Smooth muscle cell (in vitro differentiated cells): ENCODE results near the gene PNPO. TPM values are rescaled to one million over a fixed set of nuclear protein-coding genes. Genes with fewer than 3 reads are reported as not detected.

Source experiments
- DNase-seq: peaks from one replicate; lab custom pipeline; 2025; ENCODE audit not compliant: unreplicated experiment; lab: John Stamatoyannopoulos, UW
- H2AFZ ChIP-seq: fragments of 200-600 bp; sonication (generic); 2 replicates; pipeline ENCODE4 v1.6.0; 2016; ENCODE audit warnings: antibody characterized with exemption, low read depth, mild to moderate bottlenecking
- H3F3A ChIP-seq: fragments of 200-600 bp; sonication (generic); 2 replicates; pipeline ENCODE4 v1.6.0; 2017; ENCODE audit warnings: antibody characterized with exemption, low read depth
- H3K27ac ChIP-seq: fragments of 200-600 bp; sonication (generic); 2 replicates; pipeline ENCODE4 v1.5.1; 2016; ENCODE audit warnings: low read depth, mild to moderate bottlenecking
- H3K27me3 ChIP-seq: fragments of 200-600 bp; sonication (generic); 2 replicates; pipeline ENCODE4 v1.6.1; 2016; ENCODE audit warnings: low read depth, mild to moderate bottlenecking
- H3K36me3 ChIP-seq: fragments of 200-600 bp; sonication (generic); 2 replicates; pipeline ENCODE4 v1.5.1; 2016; ENCODE audit warnings: low read depth
- H3K4me1 ChIP-seq: fragments of 200-600 bp; sonication (generic); 2 replicates; pipeline ENCODE4 v1.5.1; 2016; ENCODE audit warnings: low read depth
- H3K4me2 ChIP-seq: fragments of 200-600 bp; sonication (generic); 2 replicates; pipeline ENCODE4 v1.6.0; 2016; ENCODE audit warnings: mild to moderate bottlenecking
- H3K4me3 ChIP-seq: fragments of 200-600 bp; sonication (generic); 2 replicates; pipeline ENCODE4 v1.5.1; 2016; ENCODE audit warnings: mild to moderate bottlenecking
- H3K79me2 ChIP-seq: fragments of 200-600 bp; sonication (generic); 2 replicates; pipeline ENCODE4 v1.6.0; 2016; ENCODE audit warnings: low read depth, mild to moderate bottlenecking
- H3K9ac ChIP-seq: fragments of 200-600 bp; sonication (generic); 2 replicates; pipeline ENCODE4 v1.6.0; 2016; ENCODE audit warnings: low read depth
- H3K9me3 ChIP-seq: fragments of 200-600 bp; sonication (generic); replicated peaks from 2 replicates; pipeline ENCODE4 v1.5.1; 2016; ENCODE audit warnings: low read depth
- H4K20me1 ChIP-seq: fragments of 200-600 bp; sonication (generic); 2 replicates; pipeline ENCODE4 v1.6.0; 2016; ENCODE audit warnings: low read depth
- CTCF ChIP-seq: fragments of 200-600 bp; sonication (generic); IDR thresholded peaks from 2 replicates; pipeline ENCODE4 v1.5.1; 2017; ENCODE audit warnings: borderline replicate concordance, mild to moderate bottlenecking, antibody characterized with exemption; ENCODE audit not compliant: insufficient read depth, poor library complexity, severe bottlenecking
- WGBS: methylation state at CpG from one replicate; pipeline ENCODE4 v1.1.7; 2016; ENCODE audit warnings: low lambda C conversion rate; 5-methylcytosine and 5-hydroxymethylcytosine counted together
- polyA plus RNA-seq: library from polyadenylated mRNA; unstranded; fragments of >200 nt; fragmentation: Nextera tagmentation; extraction: Ambion mirVana; gene quantifications from 2 replicates; pipeline ENCODE4 v1.2.1, GENCODE V29; 2016
- total RNA-seq: library from RNA; depleted of rRNA; stranded (reverse); fragments of >200 nt; gene quantifications from 2 replicates; pipeline ENCODE4 v1.2.3, GENCODE V29; 2014

The PNPO gene
- total and polyA plus RNA-seq, 2 experiments from 2014 or later = 5.2 to 9.3 TPM

GRCh38 chr17:47995241-47995935 lies 54.0 kb downstream of the PNPO start:
- no peak for DNase-seq
- Histone ChIP-seq H3K27ac (no peak overlapping the region), H3K36me3 (no peaks in the 10 kb centered on the region), H3K4me2 (no peak overlapping the region), H3K4me1 (peaks cover 60% of the 10 kb centered on the region), H3K27me3 (no peaks in the 10 kb centered on the region), H3K79me2 (no peaks in the 10 kb centered on the region), H3K9me3 (no peaks in the 10 kb centered on the region), H3F3A (no peaks in the 10 kb centered on the region), H3K4me3 (no peak overlapping the region), H4K20me1 (no peaks in the 10 kb centered on the region), H2AFZ (no peak overlapping the region), H3K9ac (no peak overlapping the region)
- TF ChIP-seq CTCF = no peak
- 71% methylated on average over 10 of the region's 13 CpGs for WGBS

GRCh38 chr17:47996201-47996600 lies 54.8 kb downstream of the PNPO start:
- H3K36me3 ChIP-seq = no peaks in the 10 kb centered on the region
- peaks cover 57% of the 10 kb centered on the region for H3K4me1 ChIP-seq
- H3K79me2 ChIP-seq = no peaks in the 10 kb centered on the region
- H3K4me3 ChIP-seq = no peak overlapping the region
- H3K27me3 ChIP-seq = no peaks in the 10 kb centered on the region
- no peak for DNase-seq
- H3K27ac ChIP-seq = no peak overlapping the region
- no peak overlapping the region for H3K4me2 ChIP-seq
- no peak overlapping the region for H2AFZ ChIP-seq
- no peak overlapping the region for H3K9ac ChIP-seq
- no peaks in the 10 kb centered on the region for H3K9me3 ChIP-seq
- no peaks in the 10 kb centered on the region for H3F3A ChIP-seq
- WGBS = 88% methylated on average over 9 of the region's 9 CpGs
- no peak for TF ChIP-seq CTCF
- H4K20me1 ChIP-seq = no peaks in the 10 kb centered on the region

GRCh38 chr17:47997586-47997985 lies 56.2 kb downstream of the PNPO start:
- H2AFZ ChIP-seq = peak overlapping the region; percentile 5
- TF ChIP-seq CTCF = no peak
- no peaks in the 10 kb centered on the region for H3K79me2 ChIP-seq
- peaks cover 62% of the 10 kb centered on the region for H3K4me1 ChIP-seq
- DNase-seq = no peak
- no peak overlapping the region for H3K27ac ChIP-seq
- no peaks in the 10 kb centered on the region for H3K36me3 ChIP-seq
- H3K9me3 ChIP-seq = no peaks in the 10 kb centered on the region
- peaks cover 12% of the 10 kb centered on the region for H3F3A ChIP-seq
- H4K20me1 ChIP-seq = no peaks in the 10 kb centered on the region
- no peaks in the 10 kb centered on the region for H3K27me3 ChIP-seq
- H3K4me3 ChIP-seq = no peak overlapping the region
- no peak overlapping the region for H3K4me2 ChIP-seq
- WGBS = 90% methylated on average over 7 of the region's 7 CpGs
- no peak overlapping the region for H3K9ac ChIP-seq

- H3K9me3 ChIP-seq = no peaks in the 10 kb centered on the region
- H3K4me2 ChIP-seq = no peak overlapping the region
- H3K36me3 ChIP-seq = no peaks in the 10 kb centered on the region
- no peaks in the 10 kb centered on the region for H3K27me3 ChIP-seq
- no peak overlapping the region for H3K9ac ChIP-seq
- H4K20me1 ChIP-seq = no peaks in the 10 kb centered on the region
- H3K4me1 ChIP-seq = peaks cover 62% of the 10 kb centered on the region
- no peak for TF ChIP-seq CTCF
- no peak overlapping the region for H3K4me3 ChIP-seq
- H3K79me2 ChIP-seq = no peaks in the 10 kb centered on the region
- no peak for DNase-seq
- WGBS = 92% methylated on average over 7 of the region's 7 CpGs
- peaks cover 16% of the 10 kb centered on the region for H3F3A ChIP-seq
- H2AFZ ChIP-seq = peak overlapping the region; percentile 5
- no peak overlapping the region for H3K27ac ChIP-seq
Observed at GRCh38 chr17:47998044-47998443, 56.7 kb downstream of the PNPO start.
